GM12878 (cell line): Measurements from ENCODE around the gene MEIOC. TPM values are rescaled to one million over a fixed set of nuclear protein-coding genes. Genes with fewer than 3 reads are reported as not detected.

Experiments used
- ATAC-seq: fragments of 200-7000 bp; cut with Tn5 transposase; 3 replicates; pipeline ENCODE4 v1.9.1; 2020; ENCODE audit warnings: mild to moderate bottlenecking, moderate library complexity
- BruUV-seq: library from RNA; stranded (reverse); fragments of 400-500 nt; replicated peaks from 2 replicates; lab custom pipeline; 2021; lab: Mats Ljungman, UMichigan
- CTCF ChIA-PET: fragments of 300-600 bp; sonication (Branson Sonifier 250); formaldehyde crosslinking; extraction: SDS; loops from one replicate; lab custom pipeline; 2021; ENCODE audit warnings: inconsistent platforms; lab: Yijun Ruan, JAX
- POLR2A ChIA-PET: fragments of 350-600 bp; formaldehyde crosslinking; extraction: SDS; loops from one replicate; lab custom pipeline; 2021; ENCODE audit warnings: inconsistent platforms; lab: Charles Lee
- RAD21 ChIA-PET: fragments of 300-600 bp; sonication (Branson Sonifier 250); formaldehyde crosslinking; loops from one replicate; lab custom pipeline; 2023; ENCODE audit warnings: antibody characterized with exemption; ENCODE audit not compliant: unreplicated experiment; lab: Charles Lee
- SMC1A ChIA-PET: fragments of 300-600 bp; sonication (Branson Sonifier 250); formaldehyde crosslinking; loops from one replicate; lab custom pipeline; 2023; ENCODE audit not compliant: unreplicated experiment, uncharacterized antibody; lab: Charles Lee
- DNase-seq: peaks from one replicate; pipeline ENCODE4 v3.0.0-alpha.2; 2011; ENCODE audit warnings: low read depth, low spot score
- FAIRE-seq: peaks from 3 replicates; lab custom pipeline; 2011; peaks lifted over from hg19 to GRCh38; lab: Jason Lieb, UNC
- H2AFZ ChIP-seq: 2 replicates; pipeline ENCODE4 v1.6.0; 2011; ENCODE audit warnings: low read depth, low read length, control low read depth; ENCODE audit not compliant: control insufficient read depth
- H3K27ac ChIP-seq: 2 replicates; pipeline ENCODE4 v1.5.1; 2011; ENCODE audit warnings: control low read depth; ENCODE audit not compliant: control insufficient read depth, insufficient read depth
- H3K27me3 ChIP-seq, 2 experiments: replicated peaks in 1 of 2; 2 replicates each; pipeline versions ENCODE4 v1.6.0 to v1.6.1; 2011; ENCODE audit warnings: low read length in 1 of 2; ENCODE audit not compliant: control insufficient read depth in 2 of 2, insufficient read depth in 2 of 2
- H3K36me3 ChIP-seq, 2 experiments: 2 replicates each; pipeline ENCODE4 v1.5.1; 2011; ENCODE audit warnings: low read length in 1 of 2; ENCODE audit not compliant: control insufficient read depth in 2 of 2, insufficient read depth in 2 of 2
- H3K4me1 ChIP-seq: 2 replicates; pipeline ENCODE4 v1.6.1; 2011; ENCODE audit warnings: mild to moderate bottlenecking, low read length, moderate library complexity, mixed read lengths; ENCODE audit not compliant: control insufficient read depth, insufficient read depth
- H3K4me2 ChIP-seq: 2 replicates; pipeline ENCODE4 v1.6.0; 2011; ENCODE audit warnings: control low read depth; ENCODE audit not compliant: control insufficient read depth, insufficient read depth
- H3K4me3 ChIP-seq: fragments of 200-600 bp; sonication (generic); 2 replicates; pipeline ENCODE4 v1.5.1; 2016
- H3K79me2 ChIP-seq: 2 replicates; pipeline ENCODE4 v1.6.0; 2011; ENCODE audit warnings: low read length; ENCODE audit not compliant: control insufficient read depth, insufficient read depth
- H3K9ac ChIP-seq: 2 replicates; pipeline ENCODE4 v1.8.0; 2011; ENCODE audit warnings: low read length, control low read depth, mixed read lengths; ENCODE audit not compliant: control insufficient read depth, insufficient read depth
- H3K9me3 ChIP-seq: replicated peaks from 3 replicates; pipeline ENCODE4 v1.5.1; 2011; ENCODE audit warnings: mild to moderate bottlenecking, low read length; ENCODE audit not compliant: control insufficient read depth, insufficient read depth
- H4K20me1 ChIP-seq: 2 replicates; pipeline ENCODE4 v1.6.0; 2011; ENCODE audit not compliant: control insufficient read depth, insufficient read depth
- ASH2L ChIP-seq: fragments of 300-600, 200-600 bp; sonication (generic); IDR thresholded peaks from 2 replicates; pipeline ENCODE4 v1.6.1; 2017; ENCODE audit warnings: low read depth, mild to moderate bottlenecking, borderline replicate concordance
- ATF3 ChIP-seq: IDR thresholded peaks from 2 replicates; pipeline ENCODE4 v1.6.1; 2011; ENCODE audit warnings: low read depth, mild to moderate bottlenecking, low read length, moderate library complexity, borderline replicate concordance; ENCODE audit errors: extremely low read depth
- BACH1 ChIP-seq: fragments of 450-650 bp; IDR thresholded peaks from 2 replicates; pipeline ENCODE4 v1.6.1; 2017; ENCODE audit warnings: mild to moderate bottlenecking, borderline replicate concordance
- CEBPB ChIP-seq, 2 experiments: fragments of 150-350 bp in 1 of 2; IDR thresholded peaks; 2 replicates each; pipeline ENCODE4 v1.6.1; 2012 to 2014; ENCODE audit warnings: low read depth in 2 of 2, low read length in 2 of 2, borderline replicate concordance in 1 of 2, inconsistent platforms in 1 of 2
- MEF2B ChIP-seq: fragments of 450-650 bp; IDR thresholded peaks from 2 replicates; pipeline ENCODE4 v1.6.1; 2018; ENCODE audit warnings: mild to moderate bottlenecking, moderate library complexity; ENCODE audit not compliant: partially characterized antibody, poor library complexity, severe bottlenecking
- MXI1 ChIP-seq: fragments of 150-350 bp; IDR thresholded peaks from 2 replicates; pipeline ENCODE4 v1.6.1; 2011; ENCODE audit warnings: low read depth, mild to moderate bottlenecking, inconsistent platforms, low read length, improper control_type of control experiment
- MYB ChIP-seq: fragments of 150-350 bp; IDR thresholded peaks from 2 replicates; pipeline ENCODE4 v1.6.1; 2014; ENCODE audit warnings: mild to moderate bottlenecking, low read depth, low read length, borderline replicate concordance
- RAD51 ChIP-seq: fragments of 450-650 bp; IDR thresholded peaks from 2 replicates; pipeline ENCODE4 v1.6.1; 2016; ENCODE audit warnings: moderate library complexity, mild to moderate bottlenecking, inconsistent platforms
- RUNX3 ChIP-seq: IDR thresholded peaks from 2 replicates; pipeline ENCODE4 v1.6.1; 2012; ENCODE audit warnings: low read length, inconsistent platforms
- SREBF1 ChIP-seq: IDR thresholded peaks from 2 replicates; pipeline ENCODE4 v1.6.1; 2012; ENCODE audit warnings: mild to moderate bottlenecking, low read length
- TARDBP ChIP-seq: IDR thresholded peaks from 2 replicates; pipeline ENCODE4 v1.6.1; 2016; ENCODE audit warnings: borderline replicate concordance
- TCF12 ChIP-seq: IDR thresholded peaks from 2 replicates; pipeline ENCODE4 v1.6.1; 2011; ENCODE audit warnings: low read depth, mild to moderate bottlenecking, low read length
- YY1 ChIP-seq: IDR thresholded peaks from 2 replicates; pipeline ENCODE4 v1.6.1; 2011; ENCODE audit warnings: low read depth, mild to moderate bottlenecking, low read length
- ZZZ3 ChIP-seq: IDR thresholded peaks from 2 replicates; pipeline ENCODE4 v1.6.1; 2011; ENCODE audit warnings: low read depth; ENCODE audit not compliant: control insufficient read depth, insufficient read length
- WGBS: methylation state at CpG from one replicate; pipeline ENCODE4 v1.1.6; 2016; ENCODE audit warnings: low lambda C conversion rate; ENCODE audit not compliant: insufficient replicate concordance, insufficient coverage; ENCODE audit errors: missing lambda C conversion rate; 5-methylcytosine and 5-hydroxymethylcytosine counted together
- in situ Hi-C: fragments of 300-500 bp; cut with MboI; formaldehyde crosslinking; loops from 9 replicates; pipeline ENCODE4 v1.14.3; 2018; ENCODE audit warnings: mixed read lengths
- intact Hi-C: fragments of 100-400 bp; cut with micrococcal nuclease; formaldehyde crosslinking; loops from one replicate; pipeline ENCODE4 v1.14.2; 2022; ENCODE audit not compliant: unreplicated experiment
- polyA plus RNA-seq, 11 experiments: library from polyadenylated mRNA; depleted of rRNA in 4 of 11; unstranded in 6 of 11; stranded (reverse) in 5 of 11; fragments of >200 nt; fragmentation: Nextera tagmentation in 4 of 11; fragmentation: Illumina TruSeq in 1 of 11; extraction: Ambion mirVana in 4 of 11; extraction: Trizol in 1 of 11; gene quantifications; 1 replicate in 1 of 11; 2 replicates in 10 of 11; pipeline versions ENCODE4 v1.2.1 to v1.2.3, GENCODE V29; 2011 to 2016; ENCODE audit warnings: inconsistent platforms in 2 of 11, missing spikeins in 2 of 11, low read depth in 1 of 11
- total RNA-seq, 4 experiments: library from RNA; depleted of rRNA in 3 of 4; stranded (reverse); fragments of >200 nt in 3 of 4; fragmentation: Illumina TruSeq in 1 of 4; extraction: Trizol in 1 of 4; gene quantifications; 2 replicates each; pipeline versions ENCODE4 v1.2.1 to v1.2.3, GENCODE V29; 2013 to 2021
- TF ChIP-seq, protein P1 (sequence below): fragments of 450-650 bp; IDR thresholded peaks from 2 replicates; pipeline ENCODE4 v1.6.1; 2017; ENCODE audit warnings: borderline replicate concordance

Gene MEIOC
- total and polyA plus RNA-seq, 10 of the 15 experiments (the other 5 are each of a cell fraction or from before 2014, with no cell fraction given) = 0.01 to 0.48 (median 0.12) TPM; not detected in 4

DNA sequence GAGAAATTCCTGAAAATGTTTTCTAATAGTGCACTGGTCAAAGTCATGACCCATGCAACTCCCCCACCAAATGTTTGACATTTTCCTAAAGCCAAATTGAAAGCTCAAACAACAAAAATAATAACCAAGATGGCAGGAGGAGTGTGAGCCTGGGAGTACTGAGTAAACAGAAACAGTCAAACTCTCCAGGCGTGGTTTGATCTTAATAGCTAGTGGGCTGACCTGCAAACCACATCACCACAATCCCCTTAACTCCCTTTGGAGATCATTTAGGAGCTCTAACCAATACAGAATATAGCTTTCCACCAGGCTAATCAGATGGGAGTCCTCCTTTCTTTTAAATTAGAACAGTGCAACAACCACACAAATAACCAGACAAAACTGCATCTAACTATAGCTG is 19.2 kb upstream of the MEIOC start:
- Histone ChIP-seq H3K4me2 (no peak overlapping the region), H3K36me3 (no peaks in the 10 kb centered on the region), H3K9ac (no peak overlapping the region), H4K20me1 (no peaks in the 10 kb centered on the region), H2AFZ (no peak overlapping the region), H3K27me3 (no peaks in the 10 kb centered on the region; a peak in 2 of 4 replicates), H3K9me3 (no peaks in the 10 kb centered on the region), H3K4me3 (no peak overlapping the region), H3K27ac (no peak overlapping the region), H3K4me1 (no peaks in the 10 kb centered on the region), H3K79me2 (no peaks in the 10 kb centered on the region)
- SMC1A ChIA-PET = interaction anchor here (0.8 to 1.4 kb wide), 4 partner anchors 21 to 106 kb away, joined by 3 read pairs; no protein-coding TSS in a partner anchor
- in situ Hi-C loops = no loop called here
- 0% methylated on average over 1 of the region's 1 CpG for whole genome bisulfite sequencing
- CTCF ChIA-PET = interaction anchor here (0.7 to 1.7 kb wide), 7 partner anchors 10 to 114 kb away, joined by 3 to 13 read pairs (median 4); no protein-coding TSS in a partner anchor
- RAD21 ChIA-PET = interaction anchor here (1.0 to 1.2 kb wide), 3 partner anchors 91 to 104 kb away, joined by 3 to 8 read pairs (median 3); no protein-coding TSS in a partner anchor
- ATAC-seq (no peak), DNase-seq (no peak), FAIRE-seq (no peak)
- TF ChIP-seq ZZZ3 (no peak), RAD51 (no peak), MXI1 (no peak), SREBF1 (no peak), MYB (no peak), TARDBP (no peak)
- POLR2A ChIA-PET = interaction anchor here (0.6 kb wide), 1 partner anchor 348 kb away, joined by 11 read pairs; no protein-coding TSS in a partner anchor
- no TSS peak for BruUV-seq
- intact Hi-C loops = no loop called here

DNA sequence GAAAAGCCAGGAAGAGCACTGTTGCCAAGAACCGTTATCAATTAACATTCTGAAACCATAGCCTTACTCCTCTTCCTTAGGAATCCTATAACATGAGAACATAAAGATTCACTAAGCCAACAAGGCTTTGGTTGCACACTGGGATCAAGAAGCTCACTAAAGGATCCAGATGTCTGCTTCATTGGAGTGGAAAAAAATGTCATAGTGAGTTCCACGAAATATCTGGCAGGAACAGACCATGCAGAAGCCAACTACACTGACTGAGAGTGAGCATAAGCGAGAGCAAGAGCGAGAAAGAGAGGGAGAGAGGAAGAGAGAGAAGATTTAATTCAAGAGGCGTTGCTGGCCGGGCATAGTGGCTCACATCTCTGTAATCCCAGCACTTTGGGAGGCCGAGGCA is 13.4 kb upstream of the MEIOC start:
- FAIRE-seq = no peak
- TF ChIP-seq ASH2L (no peak), ATF3 (no peak), TCF12 (no peak), CEBPB (IDR thresholded peaks at IDR 0.05; ENCODE audit: borderline replicate concordance in 1 of 2, low read depth in 2 of 2, low read length in 2 of 2) (no peak), BACH1 (no peak), YY1 (no peak), MEF2B (no peak), RUNX3 (no peak)
- TF ChIP-seq, protein P1, sequence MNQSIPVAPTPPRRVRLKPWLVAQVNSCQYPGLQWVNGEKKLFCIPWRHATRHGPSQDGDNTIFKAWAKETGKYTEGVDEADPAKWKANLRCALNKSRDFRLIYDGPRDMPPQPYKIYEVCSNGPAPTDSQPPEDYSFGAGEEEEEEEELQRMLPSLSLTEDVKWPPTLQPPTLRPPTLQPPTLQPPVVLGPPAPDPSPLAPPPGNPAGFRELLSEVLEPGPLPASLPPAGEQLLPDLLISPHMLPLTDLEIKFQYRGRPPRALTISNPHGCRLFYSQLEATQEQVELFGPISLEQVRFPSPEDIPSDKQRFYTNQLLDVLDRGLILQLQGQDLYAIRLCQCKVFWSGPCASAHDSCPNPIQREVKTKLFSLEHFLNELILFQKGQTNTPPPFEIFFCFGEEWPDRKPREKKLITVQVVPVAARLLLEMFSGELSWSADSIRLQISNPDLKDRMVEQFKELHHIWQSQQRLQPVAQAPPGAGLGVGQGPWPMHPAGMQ = no peak

More for the DNA sequence above, 13.4 kb upstream of the MEIOC start:
- no peaks in the 10 kb centered on the region for H3K9me3 ChIP-seq
- no peak overlapping the region for H2AFZ ChIP-seq
- no peak overlapping the region for H3K9ac ChIP-seq
- WGBS = 27% methylated on average over 7 of the region's 7 CpGs
- H3K27me3 ChIP-seq = no peaks in the 10 kb centered on the region; a peak in 2 of 4 replicates
- POLR2A ChIA-PET = no interaction called here
- H3K36me3 ChIP-seq = no peaks in the 10 kb centered on the region
- intact Hi-C loops (no loop called here), in situ Hi-C loops (loop anchor here (5.0 kb wide), 1 partner anchor 111 kb away; no protein-coding TSS in a partner anchor)
- H3K4me1 ChIP-seq = no peaks in the 10 kb centered on the region
- ATAC-seq (no peak), DNase-seq (no peak)
- H3K4me2 ChIP-seq = no peak overlapping the region
- CTCF ChIA-PET = interaction anchor here (1.2 to 1.4 kb wide), 2 partner anchors 29 to 109 kb away, joined by 3 to 9 read pairs; no protein-coding TSS in a partner anchor
- H3K27ac ChIP-seq = no peak overlapping the region
- H3K4me3 ChIP-seq = no peak overlapping the region
- RAD21 ChIA-PET = no interaction called here
- no peaks in the 10 kb centered on the region for H4K20me1 ChIP-seq
- no peaks in the 10 kb centered on the region for H3K79me2 ChIP-seq
- BruUV-seq = no TSS peak
- SMC1A ChIA-PET = interaction anchor here (0.6 kb wide), 1 partner anchor 68 kb away, joined by 3 read pairs; no protein-coding TSS in a partner anchor
